GM23338 (cell line): ENCODE measurements around the gene ZGPAT. TPM values are rescaled to one million over a fixed set of nuclear protein-coding genes. Genes with fewer than 3 reads are reported as not detected.

Source experiments
- ATAC-seq: fragments of 200-7000 bp; cut with Tn5 transposase; 3 replicates; pipeline ENCODE4 v1.9.1; 2020
- DNase-seq: peaks from one replicate; pipeline ENCODE4 v3.0.0-alpha.2; 2015; ENCODE audit warnings: low spot score
- H2AFZ ChIP-seq: fragments of 200-600 bp; sonication (generic); 2 replicates; pipeline ENCODE4 v1.8.0; 2016; ENCODE audit warnings: antibody characterized with exemption, mild to moderate bottlenecking, moderate library complexity
- H3F3A ChIP-seq: fragments of 200-600 bp; sonication (generic); replicated peaks from 2 replicates; pipeline ENCODE4 v1.8.0; 2017; ENCODE audit warnings: antibody characterized with exemption, mixed run types, low read depth
- H3K27ac ChIP-seq: fragments of 200-600 bp; sonication (generic); 2 replicates; pipeline ENCODE4 v1.6.1; 2016; ENCODE audit warnings: low read depth
- H3K27me3 ChIP-seq: fragments of 200-600 bp; sonication (generic); 2 replicates; pipeline ENCODE4 v1.8.0; 2016; ENCODE audit warnings: mild to moderate bottlenecking, mixed run types, moderate library complexity; ENCODE audit not compliant: insufficient read depth
- H3K36me3 ChIP-seq: fragments of 200-600 bp; sonication (generic); 2 replicates; pipeline ENCODE4 v1.8.0; 2016; ENCODE audit warnings: mild to moderate bottlenecking; ENCODE audit not compliant: insufficient read depth
- H3K4me1 ChIP-seq: fragments of 200-600 bp; sonication (generic); 2 replicates; pipeline ENCODE4 v1.8.0; 2016; ENCODE audit warnings: mild to moderate bottlenecking, moderate library complexity; ENCODE audit not compliant: insufficient read depth
- H3K4me2 ChIP-seq: fragments of 200-600 bp; sonication (generic); 2 replicates; pipeline ENCODE4 v1.7.1; 2017; ENCODE audit warnings: mixed run types
- H3K4me3 ChIP-seq: fragments of 200-600 bp; sonication (generic); 2 replicates; pipeline ENCODE4 v1.6.1; 2016; ENCODE audit warnings: mixed run types
- H3K79me2 ChIP-seq: fragments of 200-600 bp; sonication (generic); replicated peaks from 2 replicates; pipeline ENCODE4 v1.8.0; 2017; ENCODE audit warnings: mild to moderate bottlenecking; ENCODE audit not compliant: insufficient read depth
- H3K9me2 ChIP-seq: fragments of 200-600 bp; sonication (generic); 2 replicates; pipeline ENCODE4 v1.8.0; 2017; ENCODE audit not compliant: insufficient read depth
- H4K20me1 ChIP-seq: fragments of 200-600 bp; sonication (generic); replicated peaks from 2 replicates; pipeline ENCODE4 v1.8.0; 2017; ENCODE audit warnings: mild to moderate bottlenecking; ENCODE audit not compliant: insufficient read depth
- H3K27ac Mint-ChIP-seq: 2 replicates; pipeline ENCODE4 v1.8.0; 2020; ENCODE audit warnings: inconsistent platforms, mild to moderate bottlenecking, moderate library complexity, mixed read lengths
- H3K27me3 Mint-ChIP-seq: 3 replicates; pipeline ENCODE4 v1.8.0; 2022; ENCODE audit warnings: low read depth, mild to moderate bottlenecking, moderate library complexity, mixed read lengths, inconsistent platforms; ENCODE audit not compliant: insufficient read depth, poor library complexity
- H3K36me3 Mint-ChIP-seq: 3 replicates; pipeline ENCODE4 v1.8.0; 2021; ENCODE audit warnings: low read depth, mild to moderate bottlenecking, inconsistent platforms, moderate library complexity, mixed read lengths
- H3K4me1 Mint-ChIP-seq: 3 replicates; pipeline ENCODE4 v1.8.0; 2020; ENCODE audit warnings: mild to moderate bottlenecking, inconsistent platforms, mixed read lengths
- H3K4me3 Mint-ChIP-seq: 3 replicates; pipeline ENCODE4 v1.8.0; 2021; ENCODE audit warnings: moderate library complexity, mild to moderate bottlenecking, inconsistent platforms, mixed read lengths
- H3K9me3 Mint-ChIP-seq: 3 replicates; pipeline ENCODE4 v1.8.0; 2020; ENCODE audit warnings: moderate library complexity, mild to moderate bottlenecking, inconsistent platforms, mixed read lengths
- CREB1 ChIP-seq: fragments of 250-450 bp; sonication (Bioruptor Pico); IDR thresholded peaks from 2 replicates; pipeline ENCODE4 v1.5.0; 2020; ENCODE audit warnings: low read depth, mild to moderate bottlenecking, moderate library complexity
- EZH2 ChIP-seq: fragments of 200-600 bp; sonication (generic); IDR thresholded peaks from one replicate; pipeline ENCODE4 v1.8.0; 2017; ENCODE audit warnings: antibody characterized with exemption, mild to moderate bottlenecking, low read depth; ENCODE audit not compliant: unreplicated experiment
- EZH2phosphoT487 ChIP-seq: fragments of 200-600 bp; sonication (generic); IDR thresholded peaks from one replicate; pipeline ENCODE4 v1.8.1; 2018; ENCODE audit warnings: antibody characterized with exemption; ENCODE audit not compliant: unreplicated experiment
- JUNB ChIP-seq: IDR thresholded peaks from one replicate; pipeline ENCODE4 v1.6.1; 2016; ENCODE audit warnings: antibody characterized with exemption; ENCODE audit not compliant: unreplicated experiment
- NANOG ChIP-seq: IDR thresholded peaks from 2 replicates; pipeline ENCODE4 v1.6.1; 2016; ENCODE audit warnings: antibody characterized with exemption, borderline replicate concordance
- POLR2AphosphoS5 ChIP-seq: IDR thresholded peaks from 2 replicates; pipeline ENCODE4 v1.6.1; 2016; ENCODE audit warnings: antibody characterized with exemption, low read depth
- STAT1 ChIP-seq: IDR thresholded peaks from one replicate; pipeline ENCODE4 v1.6.1; 2016; ENCODE audit warnings: antibody characterized with exemption; ENCODE audit not compliant: unreplicated experiment
- ZNF114 ChIP-seq: fragments of 250-450 bp; sonication (Bioruptor Pico); IDR thresholded peaks from 2 replicates; pipeline ENCODE4 v1.5.0; 2020; ENCODE audit warnings: mild to moderate bottlenecking, moderate library complexity
- ZNF331 ChIP-seq: fragments of 250-450 bp; sonication (Bioruptor Pico); IDR thresholded peaks from 2 replicates; pipeline ENCODE4 v1.5.0; 2020; ENCODE audit warnings: low read depth, mild to moderate bottlenecking, moderate library complexity
- polyA plus RNA-seq: library from polyadenylated mRNA; unstranded; fragments of >200 nt; fragmentation: Nextera tagmentation; extraction: Ambion mirVana; gene quantifications from 2 replicates; pipeline ENCODE4 v1.2.1, GENCODE V29; 2016
- total RNA-seq: library from RNA; depleted of rRNA; stranded (reverse); fragments of >200 nt; shearing (Covaris generic); gene quantifications from 2 replicates; pipeline ENCODE4 v1.2.3, GENCODE V29; 2014
- TF ChIP-seq, protein P1 (sequence below): fragments of 250-450 bp; sonication (Bioruptor Pico); IDR thresholded peaks from 2 replicates; pipeline ENCODE4 v1.5.0; 2020; ENCODE audit warnings: mild to moderate bottlenecking, moderate library complexity
- TF ChIP-seq, protein P2 (sequence below), 2 experiments: fragments of 200-600 bp in 1 of 2; sonication (generic) in 1 of 2; conservative IDR thresholded peaks; 2 replicates each; pipeline versions ENCODE4 v1.5.1 to v1.6.1; 2016 to 2017; ENCODE audit warnings: antibody characterized with exemption in 2 of 2, low read depth in 2 of 2, mild to moderate bottlenecking in 2 of 2, moderate library complexity in 1 of 2
- TF ChIP-seq, protein P3 (sequence below): IDR thresholded peaks from 2 replicates; pipeline ENCODE4 v1.6.1; 2016; ENCODE audit warnings: antibody characterized with exemption
- TF ChIP-seq, protein P4 (sequence below): IDR thresholded peaks from one replicate; pipeline ENCODE4 v1.6.1; 2018; ENCODE audit warnings: antibody characterized with exemption; ENCODE audit not compliant: unreplicated experiment

The ZGPAT gene
- total and polyA plus RNA-seq, 2 experiments from 2014 or later, result 25.0 to 39.2 TPM

DNA sequence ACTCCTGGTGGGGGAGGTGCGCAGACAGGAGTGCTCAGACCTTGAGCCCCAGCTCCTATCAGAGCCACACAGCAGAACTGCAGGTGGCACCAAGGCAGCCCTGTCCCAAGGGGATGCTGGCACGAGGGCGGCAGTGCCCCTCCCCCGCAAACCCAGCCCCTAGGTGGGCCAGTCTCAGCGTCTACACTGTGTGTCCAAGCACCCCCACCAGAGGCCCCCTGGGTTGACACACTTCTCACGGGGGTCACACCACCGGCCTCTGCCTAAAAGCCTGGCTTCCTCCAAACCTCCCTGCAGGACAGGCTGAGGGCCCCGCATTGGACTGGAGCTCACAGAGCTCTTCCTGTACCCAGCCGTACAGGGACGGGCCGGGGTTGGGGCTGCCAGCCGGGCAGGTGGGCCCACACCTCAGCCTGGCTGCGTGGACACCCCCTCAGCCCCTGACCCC, 39.8 kb downstream of the ZGPAT start:
- TF ChIP-seq, protein P1, sequence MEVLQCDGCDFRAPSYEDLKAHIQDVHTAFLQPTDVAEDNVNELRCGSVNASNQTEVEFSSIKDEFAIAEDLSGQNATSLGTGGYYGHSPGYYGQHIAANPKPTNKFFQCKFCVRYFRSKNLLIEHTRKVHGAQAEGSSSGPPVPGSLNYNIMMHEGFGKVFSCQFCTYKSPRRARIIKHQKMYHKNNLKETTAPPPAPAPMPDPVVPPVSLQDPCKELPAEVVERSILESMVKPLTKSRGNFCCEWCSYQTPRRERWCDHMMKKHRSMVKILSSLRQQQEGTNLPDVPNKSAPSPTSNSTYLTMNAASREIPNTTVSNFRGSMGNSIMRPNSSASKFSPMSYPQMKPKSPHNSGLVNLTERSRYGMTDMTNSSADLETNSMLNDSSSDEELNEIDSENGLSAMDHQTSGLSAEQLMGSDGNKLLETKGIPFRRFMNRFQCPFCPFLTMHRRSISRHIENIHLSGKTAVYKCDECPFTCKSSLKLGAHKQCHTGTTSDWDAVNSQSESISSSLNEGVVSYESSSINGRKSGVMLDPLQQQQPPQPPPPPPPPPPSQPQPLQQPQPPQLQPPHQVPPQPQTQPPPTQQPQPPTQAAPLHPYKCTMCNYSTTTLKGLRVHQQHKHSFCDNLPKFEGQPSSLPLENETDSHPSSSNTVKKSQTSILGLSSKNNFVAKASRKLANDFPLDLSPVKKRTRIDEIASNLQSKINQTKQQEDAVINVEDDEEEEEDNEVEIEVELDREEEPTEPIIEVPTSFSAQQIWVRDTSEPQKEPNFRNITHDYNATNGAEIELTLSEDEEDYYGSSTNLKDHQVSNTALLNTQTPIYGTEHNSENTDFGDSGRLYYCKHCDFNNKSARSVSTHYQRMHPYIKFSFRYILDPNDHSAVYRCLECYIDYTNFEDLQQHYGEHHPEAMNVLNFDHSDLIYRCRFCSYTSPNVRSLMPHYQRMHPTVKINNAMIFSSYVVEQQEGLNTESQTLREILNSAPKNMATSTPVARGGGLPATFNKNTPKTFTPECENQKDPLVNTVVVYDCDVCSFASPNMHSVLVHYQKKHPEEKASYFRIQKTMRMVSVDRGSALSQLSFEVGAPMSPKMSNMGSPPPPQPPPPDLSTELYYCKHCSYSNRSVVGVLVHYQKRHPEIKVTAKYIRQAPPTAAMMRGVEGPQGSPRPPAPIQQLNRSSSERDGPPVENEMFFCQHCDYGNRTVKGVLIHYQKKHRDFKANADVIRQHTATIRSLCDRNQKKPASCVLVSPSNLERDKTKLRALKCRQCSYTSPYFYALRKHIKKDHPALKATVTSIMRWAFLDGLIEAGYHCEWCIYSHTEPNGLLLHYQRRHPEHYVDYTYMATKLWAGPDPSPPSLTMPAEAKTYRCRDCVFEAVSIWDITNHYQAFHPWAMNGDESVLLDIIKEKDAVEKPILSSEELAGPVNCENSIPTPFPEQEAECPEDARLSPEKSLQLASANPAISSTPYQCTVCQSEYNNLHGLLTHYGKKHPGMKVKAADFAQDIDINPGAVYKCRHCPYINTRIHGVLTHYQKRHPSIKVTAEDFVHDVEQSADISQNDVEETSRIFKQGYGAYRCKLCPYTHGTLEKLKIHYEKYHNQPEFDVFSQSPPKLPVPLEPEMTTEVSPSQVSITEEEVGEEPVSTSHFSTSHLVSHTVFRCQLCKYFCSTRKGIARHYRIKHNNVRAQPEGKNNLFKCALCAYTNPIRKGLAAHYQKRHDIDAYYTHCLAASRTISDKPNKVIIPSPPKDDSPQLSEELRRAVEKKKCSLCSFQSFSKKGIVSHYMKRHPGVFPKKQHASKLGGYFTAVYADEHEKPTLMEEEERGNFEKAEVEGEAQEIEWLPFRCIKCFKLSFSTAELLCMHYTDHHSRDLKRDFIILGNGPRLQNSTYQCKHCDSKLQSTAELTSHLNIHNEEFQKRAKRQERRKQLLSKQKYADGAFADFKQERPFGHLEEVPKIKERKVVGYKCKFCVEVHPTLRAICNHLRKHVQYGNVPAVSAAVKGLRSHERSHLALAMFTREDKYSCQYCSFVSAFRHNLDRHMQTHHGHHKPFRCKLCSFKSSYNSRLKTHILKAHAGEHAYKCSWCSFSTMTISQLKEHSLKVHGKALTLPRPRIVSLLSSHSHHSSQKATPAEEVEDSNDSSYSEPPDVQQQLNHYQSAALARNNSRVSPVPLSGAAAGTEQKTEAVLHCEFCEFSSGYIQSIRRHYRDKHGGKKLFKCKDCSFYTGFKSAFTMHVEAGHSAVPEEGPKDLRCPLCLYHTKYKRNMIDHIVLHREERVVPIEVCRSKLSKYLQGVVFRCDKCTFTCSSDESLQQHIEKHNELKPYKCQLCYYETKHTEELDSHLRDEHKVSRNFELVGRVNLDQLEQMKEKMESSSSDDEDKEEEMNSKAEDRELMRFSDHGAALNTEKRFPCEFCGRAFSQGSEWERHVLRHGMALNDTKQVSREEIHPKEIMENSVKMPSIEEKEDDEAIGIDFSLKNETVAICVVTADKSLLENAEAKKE, result no peak
- TF ChIP-seq NANOG (no peak), CREB1 (CRISPR knock-in tag) (no peak), ZNF331 (CRISPR knock-in tag) (no peak), EZH2 (no peak), STAT1 (no peak), JUNB (no peak), POLR2AphosphoS5 (no peak), EZH2phosphoT487 (no peak), ZNF114 (CRISPR knock-in tag) (no peak)
- TF ChIP-seq, protein P2, sequence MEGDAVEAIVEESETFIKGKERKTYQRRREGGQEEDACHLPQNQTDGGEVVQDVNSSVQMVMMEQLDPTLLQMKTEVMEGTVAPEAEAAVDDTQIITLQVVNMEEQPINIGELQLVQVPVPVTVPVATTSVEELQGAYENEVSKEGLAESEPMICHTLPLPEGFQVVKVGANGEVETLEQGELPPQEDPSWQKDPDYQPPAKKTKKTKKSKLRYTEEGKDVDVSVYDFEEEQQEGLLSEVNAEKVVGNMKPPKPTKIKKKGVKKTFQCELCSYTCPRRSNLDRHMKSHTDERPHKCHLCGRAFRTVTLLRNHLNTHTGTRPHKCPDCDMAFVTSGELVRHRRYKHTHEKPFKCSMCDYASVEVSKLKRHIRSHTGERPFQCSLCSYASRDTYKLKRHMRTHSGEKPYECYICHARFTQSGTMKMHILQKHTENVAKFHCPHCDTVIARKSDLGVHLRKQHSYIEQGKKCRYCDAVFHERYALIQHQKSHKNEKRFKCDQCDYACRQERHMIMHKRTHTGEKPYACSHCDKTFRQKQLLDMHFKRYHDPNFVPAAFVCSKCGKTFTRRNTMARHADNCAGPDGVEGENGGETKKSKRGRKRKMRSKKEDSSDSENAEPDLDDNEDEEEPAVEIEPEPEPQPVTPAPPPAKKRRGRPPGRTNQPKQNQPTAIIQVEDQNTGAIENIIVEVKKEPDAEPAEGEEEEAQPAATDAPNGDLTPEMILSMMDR (conservative IDR thresholded peaks at IDR 0.05; ENCODE audit: low read depth in 2 of 2), result no peak
- TF ChIP-seq, protein P3, sequence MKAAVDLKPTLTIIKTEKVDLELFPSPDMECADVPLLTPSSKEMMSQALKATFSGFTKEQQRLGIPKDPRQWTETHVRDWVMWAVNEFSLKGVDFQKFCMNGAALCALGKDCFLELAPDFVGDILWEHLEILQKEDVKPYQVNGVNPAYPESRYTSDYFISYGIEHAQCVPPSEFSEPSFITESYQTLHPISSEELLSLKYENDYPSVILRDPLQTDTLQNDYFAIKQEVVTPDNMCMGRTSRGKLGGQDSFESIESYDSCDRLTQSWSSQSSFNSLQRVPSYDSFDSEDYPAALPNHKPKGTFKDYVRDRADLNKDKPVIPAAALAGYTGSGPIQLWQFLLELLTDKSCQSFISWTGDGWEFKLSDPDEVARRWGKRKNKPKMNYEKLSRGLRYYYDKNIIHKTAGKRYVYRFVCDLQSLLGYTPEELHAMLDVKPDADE, result no peak
- TF ChIP-seq, protein P4, sequence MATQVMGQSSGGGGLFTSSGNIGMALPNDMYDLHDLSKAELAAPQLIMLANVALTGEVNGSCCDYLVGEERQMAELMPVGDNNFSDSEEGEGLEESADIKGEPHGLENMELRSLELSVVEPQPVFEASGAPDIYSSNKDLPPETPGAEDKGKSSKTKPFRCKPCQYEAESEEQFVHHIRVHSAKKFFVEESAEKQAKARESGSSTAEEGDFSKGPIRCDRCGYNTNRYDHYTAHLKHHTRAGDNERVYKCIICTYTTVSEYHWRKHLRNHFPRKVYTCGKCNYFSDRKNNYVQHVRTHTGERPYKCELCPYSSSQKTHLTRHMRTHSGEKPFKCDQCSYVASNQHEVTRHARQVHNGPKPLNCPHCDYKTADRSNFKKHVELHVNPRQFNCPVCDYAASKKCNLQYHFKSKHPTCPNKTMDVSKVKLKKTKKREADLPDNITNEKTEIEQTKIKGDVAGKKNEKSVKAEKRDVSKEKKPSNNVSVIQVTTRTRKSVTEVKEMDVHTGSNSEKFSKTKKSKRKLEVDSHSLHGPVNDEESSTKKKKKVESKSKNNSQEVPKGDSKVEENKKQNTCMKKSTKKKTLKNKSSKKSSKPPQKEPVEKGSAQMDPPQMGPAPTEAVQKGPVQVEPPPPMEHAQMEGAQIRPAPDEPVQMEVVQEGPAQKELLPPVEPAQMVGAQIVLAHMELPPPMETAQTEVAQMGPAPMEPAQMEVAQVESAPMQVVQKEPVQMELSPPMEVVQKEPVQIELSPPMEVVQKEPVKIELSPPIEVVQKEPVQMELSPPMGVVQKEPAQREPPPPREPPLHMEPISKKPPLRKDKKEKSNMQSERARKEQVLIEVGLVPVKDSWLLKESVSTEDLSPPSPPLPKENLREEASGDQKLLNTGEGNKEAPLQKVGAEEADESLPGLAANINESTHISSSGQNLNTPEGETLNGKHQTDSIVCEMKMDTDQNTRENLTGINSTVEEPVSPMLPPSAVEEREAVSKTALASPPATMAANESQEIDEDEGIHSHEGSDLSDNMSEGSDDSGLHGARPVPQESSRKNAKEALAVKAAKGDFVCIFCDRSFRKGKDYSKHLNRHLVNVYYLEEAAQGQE, result no peak
- Mint-ChIP-seq H3K27me3 (peaks cover 8% of the 10 kb centered on the region), H3K36me3 (peaks cover 8% of the 10 kb centered on the region), H3K27ac (no peak overlapping the region), H3K9me3 (no peaks in the 10 kb centered on the region; the same call in 2 of the 3 replicates), H3K4me1 (peaks cover 6% of the 10 kb centered on the region; the same call in 2 of the 3 replicates), H3K4me3 (no peak overlapping the region)
- H3K27me3 ChIP-seq, result no peaks in the 10 kb centered on the region
- no peaks in the 10 kb centered on the region for H3K79me2 ChIP-seq
- H3F3A ChIP-seq, result peaks cover 22% of the 10 kb centered on the region
- ATAC-seq (no peak), DNase-seq (no peak)
- no peaks in the 10 kb centered on the region for H3K36me3 ChIP-seq
- H3K27ac ChIP-seq, result no peak overlapping the region
- H2AFZ ChIP-seq, result no peak overlapping the region
- H3K4me3 ChIP-seq, result no peak overlapping the region
- H4K20me1 ChIP-seq, result no peaks in the 10 kb centered on the region
- no peaks in the 10 kb centered on the region; the same call in 1 of the 2 replicates for H3K4me1 ChIP-seq
- no peak overlapping the region for H3K4me2 ChIP-seq
- H3K9me2 ChIP-seq, result no peaks in the 10 kb centered on the region
